EL (cell line): ENCODE measurements around the gene GATM.
"Not testable (repeated sequence)": the region's sequence is repeated elsewhere in the genome, so short reads cannot be mapped to it uniquely, and the experiment has no call there.

ENCODE experiments used
- DNase-seq: peaks from one replicate; pipeline ENCODE4 v3.0.0-alpha.2; 2016

Gene GATM

GRCh38 chr15:45347989-45348388, 30.4 kb downstream of the GATM start:
- no peak for DNase-seq

- DNase-seq = no peak
These were observed 31.3 kb downstream of the GATM start for GRCh38 chr15:45347033-45347432.

- no peak for DNase-seq
These were observed 32.0 kb downstream of the GATM start for GRCh38 chr15:45346381-45346780.

GRCh38 chr15:45343258-45343860, 35.0 kb downstream of the GATM start:
- DNase-seq = no peak

GRCh38 chr15:45341790-45342189, 36.6 kb downstream of the GATM start:
- DNase-seq = no peak

GRCh38 chr15:45340429-45340828, 37.9 kb downstream of the GATM start:
- DNase-seq = no peak

GRCh38 chr15:45338417-45338816, 39.9 kb downstream of the GATM start:
- no peak for DNase-seq

GRCh38 chr15:45337224-45337623, 41.1 kb downstream of the GATM start:
- DNase-seq = no peak

GRCh38 chr15:45333550-45333949, 44.8 kb downstream of the GATM start:
- DNase-seq = peak; percentile 43

GRCh38 chr15:45332694-45333093, 45.6 kb downstream of the GATM start:
- DNase-seq = no peak

GRCh38 chr15:45331972-45332371, 46.4 kb downstream of the GATM start:
- no peak for DNase-seq

- no peak for DNase-seq
These were observed 49.7 kb downstream of the GATM start for GRCh38 chr15:45328663-45329062.

GRCh38 chr15:45326741-45327140, 51.6 kb downstream of the GATM start:
- DNase-seq = no peak

- DNase-seq = no peak
These were observed 52.1 kb downstream of the GATM start for GRCh38 chr15:45326280-45326679.

GRCh38 chr15:45320581-45321205, 57.7 kb downstream of the GATM start:
- DNase-seq = no peak

- no peak for DNase-seq
These were observed 58.7 kb downstream of the GATM start for GRCh38 chr15:45319472-45320214.

GRCh38 chr15:45314960-45315359, 63.4 kb downstream of the GATM start:
- peak; percentile 30 for DNase-seq

GRCh38 chr15:45314117-45314516, 64.2 kb downstream of the GATM start:
- not testable (repeated sequence) for DNase-seq
